A549 (cell line): ENCODE measurements around the gene ENAH. TPM values are rescaled to one million over a fixed set of nuclear protein-coding genes. Genes with fewer than 3 reads are reported as not detected.
"Not testable (repeated sequence)": the region's sequence is repeated elsewhere in the genome, so short reads cannot be mapped to it uniquely, and the experiment has no call there.

Source experiments
- ATAC-seq, 2 experiments: fragments of 200-7000 bp in 1 of 2; fragments of >200 bp in 1 of 2; cut with Nextera tagmentation in 1 of 2; cut with Tn5 transposase in 1 of 2; 3 replicates each; pipeline versions ENCODE4 v1.8.0 to v1.9.1; 2018 to 2020; ENCODE audit warnings: mild to moderate bottlenecking in 1 of 2, moderate library complexity in 1 of 2
- CTCF ChIA-PET: fragments of 300-600 bp; sonication (Branson Sonifier 250); formaldehyde crosslinking; extraction: SDS; loops from one replicate; lab custom pipeline; 2021; ENCODE audit warnings: antibody characterized with exemption, inconsistent platforms; lab: Yijun Ruan, JAX
- POLR2A ChIA-PET: fragments of 350-600 bp; formaldehyde crosslinking; extraction: SDS; loops from one replicate; lab custom pipeline; 2021; ENCODE audit warnings: antibody characterized with exemption, inconsistent platforms; lab: Yijun Ruan, JAX
- DNase-seq, 2 experiments: peaks; one replicate each; pipeline versions ENCODE4 v3.0.0 to v3.0.0-alpha.2; 2011 to 2016; ENCODE audit warnings: low read depth in 1 of 2, low spot score in 1 of 2
- FAIRE-seq: peaks from 2 replicates; lab custom pipeline; 2011; peaks lifted over from hg19 to GRCh38; lab: Jason Lieb, UNC
- H3K27ac ChIP-seq, 2 experiments: fragments of >200 bp; sonication (Bioruptor Twin); formaldehyde crosslinking; 3 replicates each; pipeline ENCODE4 v1.5.1; 2016 to 2017
- H3K4me1 ChIP-seq: fragments of >200 bp; sonication (Bioruptor Twin); formaldehyde crosslinking; 3 replicates; pipeline ENCODE4 v1.6.1; 2016
- H3K4me2 ChIP-seq: fragments of >200 bp; sonication (Bioruptor Twin); formaldehyde crosslinking; 3 replicates; pipeline ENCODE4 v1.6.1; 2016
- H3K4me3 ChIP-seq: fragments of >200 bp; sonication (Bioruptor Twin); formaldehyde crosslinking; 3 replicates; pipeline ENCODE4 v1.5.1; 2016
- H3K9me3 ChIP-seq: fragments of >200 bp; sonication (Bioruptor Twin); formaldehyde crosslinking; 3 replicates; pipeline ENCODE4 v1.6.1; 2016
- BHLHE40 ChIP-seq: IDR thresholded peaks from 2 replicates; pipeline ENCODE4 v1.6.1; 2012; ENCODE audit warnings: low read depth, low read length, inconsistent platforms
- CBX2 ChIP-seq: fragments of 200-600 bp; sonication (generic); IDR thresholded peaks from 2 replicates; pipeline ENCODE4 v1.6.1; 2016; ENCODE audit warnings: low read depth, mild to moderate bottlenecking, borderline replicate concordance
- CHD2 ChIP-seq: fragments of 150-350 bp; IDR thresholded peaks from 2 replicates; pipeline ENCODE4 v1.6.1; 2014; ENCODE audit warnings: low read length; ENCODE audit not compliant: partially characterized antibody
- EHF ChIP-seq: fragments of 250-450 bp; sonication (Bioruptor Pico); IDR thresholded peaks from 2 replicates; pipeline ENCODE4 v1.5.0; 2020; ENCODE audit warnings: mild to moderate bottlenecking
- HDAC2 ChIP-seq: fragments of 200-600 bp; sonication (generic); IDR thresholded peaks from 2 replicates; pipeline ENCODE4 v1.6.1; 2016
- HMGXB4 ChIP-seq: fragments of 250-450 bp; sonication (Bioruptor Pico); IDR thresholded peaks from 2 replicates; pipeline ENCODE4 v1.5.0; 2021; ENCODE audit warnings: mild to moderate bottlenecking, moderate library complexity, borderline replicate concordance
- HOXB13 ChIP-seq: fragments of 250-450 bp; sonication (Bioruptor Pico); IDR thresholded peaks from 2 replicates; pipeline ENCODE4 v1.5.0; 2020; ENCODE audit warnings: low read depth, mild to moderate bottlenecking, moderate library complexity
- HOXB5 ChIP-seq: fragments of 250-450 bp; sonication (Bioruptor Pico); IDR thresholded peaks from 2 replicates; pipeline ENCODE4 v1.5.0; 2020; ENCODE audit warnings: mild to moderate bottlenecking, moderate library complexity
- NR3C1 ChIP-seq: fragments of >200 bp; sonication (Bioruptor Twin); formaldehyde crosslinking; IDR thresholded peaks from 3 replicates; pipeline ENCODE4 v1.6.1; 2017
- POLR2A ChIP-seq: IDR thresholded peaks from 2 replicates; pipeline ENCODE4 v1.6.1; 2012; ENCODE audit warnings: mild to moderate bottlenecking, low read length
- POLR2AphosphoS2 ChIP-seq: conservative IDR thresholded peaks from 2 replicates; pipeline ENCODE4 v1.6.1; 2012; ENCODE audit warnings: low read length, improper control_type of control experiment, inconsistent platforms
- RCOR1 ChIP-seq: fragments of 150-350 bp; IDR thresholded peaks from 2 replicates; pipeline ENCODE4 v1.6.1; 2014; ENCODE audit warnings: antibody characterized with exemption, low read length, low read depth
- RNF2 ChIP-seq: fragments of 200-600 bp; sonication (generic); IDR thresholded peaks from 2 replicates; pipeline ENCODE4 v1.6.1; 2016; ENCODE audit warnings: low read depth, mild to moderate bottlenecking, antibody characterized with exemption, moderate library complexity, borderline replicate concordance
- TFCP2L1 ChIP-seq: fragments of 250-450 bp; sonication (Bioruptor Pico); IDR thresholded peaks from 2 replicates; pipeline ENCODE4 v1.5.0; 2021; ENCODE audit warnings: mild to moderate bottlenecking
- TP53 ChIP-seq: fragments of 250-450 bp; sonication (Bioruptor Pico); IDR thresholded peaks from 2 replicates; pipeline ENCODE4 v1.5.0; 2021; ENCODE audit warnings: mild to moderate bottlenecking, moderate library complexity
- ZFP36 ChIP-seq: fragments of 450-650 bp; IDR thresholded peaks from 2 replicates; pipeline ENCODE4 v1.6.1; 2014; ENCODE audit warnings: borderline replicate concordance; ENCODE audit not compliant: partially characterized antibody
- WGBS: methylation state at CpG from one replicate; pipeline ENCODE4 v1.1.6; 2017; ENCODE audit errors: missing lambda C conversion rate; 5-methylcytosine and 5-hydroxymethylcytosine counted together
- polyA plus RNA-seq, 4 experiments: library from polyadenylated mRNA; depleted of rRNA in 3 of 4; stranded (reverse); fragments of >200 nt; fragmentation: RNase III in 1 of 4; extraction: RNeasy Plus Mini Kit Qiagen cat#74134 plus additional on column Dnase treatment in 1 of 4; gene quantifications; 2 replicates in 3 of 4; 3 replicates in 1 of 4; pipeline ENCODE4 v1.2.3, GENCODE V29; 2011 to 2017
- TF ChIP-seq, protein P1 (sequence below): fragments of >200 bp; sonication (Bioruptor Twin); formaldehyde crosslinking; IDR thresholded peaks from 3 replicates; pipeline ENCODE4 v1.6.1; 2016
- TF ChIP-seq, protein P2 (sequence below): fragments of 200-600 bp; sonication (generic); IDR thresholded peaks from 2 replicates; pipeline ENCODE4 v1.6.1; 2016; ENCODE audit warnings: antibody characterized with exemption, mild to moderate bottlenecking, moderate library complexity

ENAH gene
- polyA plus RNA-seq, 2 of the 4 experiments (the other 2 are of a cell fraction): 142 to 155 TPM

DNA sequence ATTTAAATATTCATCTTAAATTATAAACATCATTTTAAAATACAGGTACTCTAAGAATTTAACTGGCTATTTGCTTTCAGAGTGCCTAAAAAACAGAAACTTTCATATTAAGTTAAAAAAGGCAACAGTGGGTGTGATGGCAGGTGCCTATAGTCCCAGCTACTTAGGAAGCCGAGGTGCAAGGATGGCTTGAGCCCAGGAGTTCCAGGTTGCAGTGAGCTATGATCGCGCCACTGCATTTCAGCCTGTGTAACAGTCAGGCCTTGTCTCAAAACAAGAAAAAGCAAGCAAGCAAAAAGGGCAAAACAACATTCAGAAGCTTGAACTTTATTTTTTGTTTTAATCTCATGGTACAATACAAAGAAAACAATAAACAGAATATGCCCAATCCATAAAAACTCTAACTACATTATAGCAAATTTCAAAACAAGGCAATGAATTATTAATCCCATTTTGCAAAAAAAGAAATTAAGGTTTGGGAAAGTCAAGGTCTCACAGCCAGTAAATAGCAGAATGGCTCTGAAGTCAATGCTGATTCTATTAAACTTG lies 15.2 kb downstream of the ENAH start:
- WGBS: 92% methylated on average over 3 of the region's 3 CpGs

DNA sequence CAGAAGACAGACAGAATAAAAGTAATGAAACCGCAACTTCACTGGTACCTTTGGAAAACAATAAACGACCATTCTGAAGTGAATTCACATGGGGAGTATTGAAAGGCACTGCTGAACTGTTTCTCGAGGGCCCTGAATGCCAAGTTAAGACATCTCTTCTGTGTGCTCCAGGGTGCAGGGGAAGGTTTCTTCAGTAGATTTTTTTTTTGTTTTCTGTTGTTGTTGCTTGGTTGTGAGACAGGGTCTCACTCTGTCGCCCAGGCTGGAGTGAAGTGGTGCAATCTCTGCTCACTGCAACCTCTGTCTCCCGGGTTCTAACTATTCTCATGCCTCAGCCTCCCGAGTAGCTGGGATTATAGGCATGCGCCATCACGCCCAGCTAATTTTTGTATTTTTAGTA lies 15.9 kb downstream of the ENAH start:
- H3K4me3 ChIP-seq, H3K4me1 ChIP-seq, H3K4me2 ChIP-seq, DNase-seq, POLR2A ChIA-PET, H3K27ac ChIP-seq, ATAC-seq, H3K9me3 ChIP-seq, FAIRE-seq: not testable (repeated sequence)
- WGBS: 85% methylated on average over 8 of the region's 8 CpGs
- CTCF ChIA-PET: interaction anchor here (1.4 kb wide), 2 partner anchors 136 to 162 kb away, joined by 4 read pairs; no protein-coding TSS in a partner anchor

More for the DNA sequence above, 15.2 kb downstream of the ENAH start:
- Histone ChIP-seq H3K4me3 (no peak overlapping the region), H3K4me2 (no peak overlapping the region), H3K4me1 (peaks cover 4% of the 10 kb centered on the region; the same call in 1 of the 3 replicates), H3K27ac (no peak overlapping the region), H3K9me3 (0 out of 3 replicates have a peak, but pooled peaks cover 3% of the 10 kb centered on the region)
- DNase-seq (no peak), FAIRE-seq (no peak), ATAC-seq (no peak)
- TF ChIP-seq HMGXB4 (no peak), HDAC2 (no peak), EHF (CRISPR knock-in tag) (no peak), NR3C1 (no peak), HOXB5 (CRISPR knock-in tag) (no peak), RCOR1 (no peak), POLR2AphosphoS2 (no peak), CBX2 (no peak), BHLHE40 (no peak), ZFP36 (no peak), HOXB13 (CRISPR knock-in tag) (no peak), TFCP2L1 (CRISPR knock-in tag) (no peak), POLR2A (no peak)
- TF ChIP-seq, protein P1, sequence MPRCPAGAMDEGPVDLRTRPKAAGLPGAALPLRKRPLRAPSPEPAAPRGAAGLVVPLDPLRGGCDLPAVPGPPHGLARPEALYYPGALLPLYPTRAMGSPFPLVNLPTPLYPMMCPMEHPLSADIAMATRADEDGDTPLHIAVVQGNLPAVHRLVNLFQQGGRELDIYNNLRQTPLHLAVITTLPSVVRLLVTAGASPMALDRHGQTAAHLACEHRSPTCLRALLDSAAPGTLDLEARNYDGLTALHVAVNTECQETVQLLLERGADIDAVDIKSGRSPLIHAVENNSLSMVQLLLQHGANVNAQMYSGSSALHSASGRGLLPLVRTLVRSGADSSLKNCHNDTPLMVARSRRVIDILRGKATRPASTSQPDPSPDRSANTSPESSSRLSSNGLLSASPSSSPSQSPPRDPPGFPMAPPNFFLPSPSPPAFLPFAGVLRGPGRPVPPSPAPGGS: no peak
- TF ChIP-seq, protein P2, sequence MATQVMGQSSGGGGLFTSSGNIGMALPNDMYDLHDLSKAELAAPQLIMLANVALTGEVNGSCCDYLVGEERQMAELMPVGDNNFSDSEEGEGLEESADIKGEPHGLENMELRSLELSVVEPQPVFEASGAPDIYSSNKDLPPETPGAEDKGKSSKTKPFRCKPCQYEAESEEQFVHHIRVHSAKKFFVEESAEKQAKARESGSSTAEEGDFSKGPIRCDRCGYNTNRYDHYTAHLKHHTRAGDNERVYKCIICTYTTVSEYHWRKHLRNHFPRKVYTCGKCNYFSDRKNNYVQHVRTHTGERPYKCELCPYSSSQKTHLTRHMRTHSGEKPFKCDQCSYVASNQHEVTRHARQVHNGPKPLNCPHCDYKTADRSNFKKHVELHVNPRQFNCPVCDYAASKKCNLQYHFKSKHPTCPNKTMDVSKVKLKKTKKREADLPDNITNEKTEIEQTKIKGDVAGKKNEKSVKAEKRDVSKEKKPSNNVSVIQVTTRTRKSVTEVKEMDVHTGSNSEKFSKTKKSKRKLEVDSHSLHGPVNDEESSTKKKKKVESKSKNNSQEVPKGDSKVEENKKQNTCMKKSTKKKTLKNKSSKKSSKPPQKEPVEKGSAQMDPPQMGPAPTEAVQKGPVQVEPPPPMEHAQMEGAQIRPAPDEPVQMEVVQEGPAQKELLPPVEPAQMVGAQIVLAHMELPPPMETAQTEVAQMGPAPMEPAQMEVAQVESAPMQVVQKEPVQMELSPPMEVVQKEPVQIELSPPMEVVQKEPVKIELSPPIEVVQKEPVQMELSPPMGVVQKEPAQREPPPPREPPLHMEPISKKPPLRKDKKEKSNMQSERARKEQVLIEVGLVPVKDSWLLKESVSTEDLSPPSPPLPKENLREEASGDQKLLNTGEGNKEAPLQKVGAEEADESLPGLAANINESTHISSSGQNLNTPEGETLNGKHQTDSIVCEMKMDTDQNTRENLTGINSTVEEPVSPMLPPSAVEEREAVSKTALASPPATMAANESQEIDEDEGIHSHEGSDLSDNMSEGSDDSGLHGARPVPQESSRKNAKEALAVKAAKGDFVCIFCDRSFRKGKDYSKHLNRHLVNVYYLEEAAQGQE: no peak
- CTCF ChIA-PET: interaction anchor here (1.3 to 1.4 kb wide), 3 partner anchors 11 to 163 kb away, joined by 4 to 7 read pairs (median 7); no protein-coding TSS in a partner anchor
- POLR2A ChIA-PET: no interaction called here

DNA sequence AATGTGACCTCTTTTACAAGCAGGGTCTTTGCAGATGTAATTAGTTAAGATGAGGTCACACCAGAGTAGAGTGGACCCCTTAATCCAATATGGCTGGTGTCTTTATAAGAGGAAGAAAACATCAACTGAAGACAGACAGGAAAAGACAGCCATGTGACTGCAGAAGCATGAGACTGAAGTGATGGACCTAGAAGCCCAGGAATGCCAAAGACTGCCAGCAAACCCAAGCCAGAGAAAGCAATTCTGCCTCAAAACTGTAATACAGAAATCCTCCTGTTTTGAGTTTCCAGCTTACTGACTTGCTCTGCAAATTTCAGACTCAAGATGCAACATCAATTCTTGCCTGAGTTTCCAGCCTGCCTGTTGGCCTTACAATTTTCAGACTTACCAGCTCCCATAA lies 17.3 kb downstream of the ENAH start:
- Histone ChIP-seq H3K4me1 (peaks cover 11% of the 10 kb centered on the region; the same call in 2 of the 3 replicates), H3K27ac (no peak overlapping the region), H3K4me3 (no peak overlapping the region), H3K4me2 (no peak overlapping the region), H3K9me3 (0 out of 3 replicates have a peak, but pooled peaks cover 3% of the 10 kb centered on the region)
- FAIRE-seq (no peak), DNase-seq (no peak), ATAC-seq (no peak)
- ChIA-PET CTCF (interaction anchor here (0.8 kb wide), 1 partner anchor 12 kb away, joined by 3 read pairs; no protein-coding TSS in a partner anchor), POLR2A (no interaction called here)
- TF ChIP-seq RNF2 (no peak), TP53 (no peak), CHD2 (no peak), CBX2 (no peak), BHLHE40 (no peak)

DNA sequence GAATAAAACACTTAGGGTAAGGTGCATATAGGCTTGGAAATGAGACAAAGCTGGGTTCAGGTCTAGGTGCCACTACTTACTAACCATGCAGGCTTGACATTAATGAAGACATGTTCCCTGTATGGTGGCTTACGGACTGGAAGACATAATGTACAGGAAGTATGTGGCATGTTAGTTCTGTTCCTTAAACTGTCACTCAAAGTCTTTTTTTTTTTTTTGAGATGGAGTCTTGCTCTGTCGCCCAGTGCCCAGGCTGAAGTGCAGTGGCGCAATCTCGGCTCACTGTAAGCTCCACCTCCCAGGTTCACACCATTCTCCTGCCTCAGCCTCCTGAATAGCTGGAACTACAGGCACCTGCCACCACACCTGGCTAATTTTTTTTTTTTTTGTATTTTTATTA lies 20.1 kb downstream of the ENAH start:
- FAIRE-seq, DNase-seq, H3K9me3 ChIP-seq, H3K4me2 ChIP-seq, H3K27ac ChIP-seq, POLR2A ChIA-PET, H3K4me3 ChIP-seq: not testable (repeated sequence)
- H3K4me1 ChIP-seq: peaks cover 25% of the 10 kb centered on the region
- CTCF ChIA-PET: interaction anchor here (0.6 to 1.1 kb wide), 4 partner anchors 10 to 144 kb away, joined by 3 to 5 read pairs (median 4); no protein-coding TSS in a partner anchor
- ATAC-seq: peak in 1 of 2 experiments; percentile 40; a peak in 2 of 6 replicates
- 95% methylated on average over 4 of the region's 4 CpGs for WGBS
